Mammary epithelial cell (primary cell): ENCODE results near the gene DZANK1.

Experiments
- EZH2 ChIP-seq: IDR thresholded peaks from 2 replicates; pipeline ENCODE4 v1.6.1; 2012; ENCODE audit warnings: low read length, inconsistent platforms, borderline replicate concordance
- TF ChIP-seq, protein P1 (sequence below), 2 donors: IDR thresholded peaks in 1 of 2; conservative IDR thresholded peaks in 1 of 2; 2 replicates each; pipeline ENCODE4 v1.5.1; 2011 to 2012; ENCODE audit warnings: inconsistent platforms in 2 of 2, low read length in 2 of 2, mild to moderate bottlenecking in 2 of 2, control low read depth in 1 of 2, low read depth in 1 of 2; ENCODE audit not compliant: insufficient read depth in 1 of 2; ENCODE audit errors: extremely low read depth in 1 of 2

DNA sequence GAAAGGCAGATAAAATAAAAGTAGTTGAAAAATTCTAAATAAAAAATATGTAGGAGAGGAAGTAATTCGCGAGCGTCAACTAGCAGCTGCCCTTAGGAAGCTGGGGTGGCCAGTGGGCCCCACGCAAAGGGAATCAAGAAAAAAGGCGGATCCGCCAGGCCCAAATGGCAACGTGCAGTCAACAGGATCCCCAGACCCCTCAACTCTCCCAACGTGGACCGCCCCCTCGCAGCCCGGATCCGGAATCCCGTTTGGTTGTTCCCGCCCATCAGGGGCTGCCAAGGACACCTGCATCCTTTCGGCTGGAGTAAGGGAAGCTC is 296 bp downstream of the DZANK1 start:
- TF ChIP-seq, protein P1, sequence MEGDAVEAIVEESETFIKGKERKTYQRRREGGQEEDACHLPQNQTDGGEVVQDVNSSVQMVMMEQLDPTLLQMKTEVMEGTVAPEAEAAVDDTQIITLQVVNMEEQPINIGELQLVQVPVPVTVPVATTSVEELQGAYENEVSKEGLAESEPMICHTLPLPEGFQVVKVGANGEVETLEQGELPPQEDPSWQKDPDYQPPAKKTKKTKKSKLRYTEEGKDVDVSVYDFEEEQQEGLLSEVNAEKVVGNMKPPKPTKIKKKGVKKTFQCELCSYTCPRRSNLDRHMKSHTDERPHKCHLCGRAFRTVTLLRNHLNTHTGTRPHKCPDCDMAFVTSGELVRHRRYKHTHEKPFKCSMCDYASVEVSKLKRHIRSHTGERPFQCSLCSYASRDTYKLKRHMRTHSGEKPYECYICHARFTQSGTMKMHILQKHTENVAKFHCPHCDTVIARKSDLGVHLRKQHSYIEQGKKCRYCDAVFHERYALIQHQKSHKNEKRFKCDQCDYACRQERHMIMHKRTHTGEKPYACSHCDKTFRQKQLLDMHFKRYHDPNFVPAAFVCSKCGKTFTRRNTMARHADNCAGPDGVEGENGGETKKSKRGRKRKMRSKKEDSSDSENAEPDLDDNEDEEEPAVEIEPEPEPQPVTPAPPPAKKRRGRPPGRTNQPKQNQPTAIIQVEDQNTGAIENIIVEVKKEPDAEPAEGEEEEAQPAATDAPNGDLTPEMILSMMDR (conservative IDR thresholded peaks at IDR 0.05 in 1 of 2, IDR thresholded peaks at IDR 0.05 in 1 of 2; ENCODE audit: extremely low read depth in 1 of 2, insufficient read depth in 1 of 2, low read depth in 1 of 2, low read length in 2 of 2), result no peak
- TF ChIP-seq EZH2, result no peak
